ENCODE results near the gene CTNNA3.

Gene CTNNA3

GRCh38 chr10:67075491-67075971 lies 620.5 kb downstream of the CTNNA3 start:
- POLR2A ChIA-PET: no interaction called here
- TF ChIP-seq, protein P1, sequence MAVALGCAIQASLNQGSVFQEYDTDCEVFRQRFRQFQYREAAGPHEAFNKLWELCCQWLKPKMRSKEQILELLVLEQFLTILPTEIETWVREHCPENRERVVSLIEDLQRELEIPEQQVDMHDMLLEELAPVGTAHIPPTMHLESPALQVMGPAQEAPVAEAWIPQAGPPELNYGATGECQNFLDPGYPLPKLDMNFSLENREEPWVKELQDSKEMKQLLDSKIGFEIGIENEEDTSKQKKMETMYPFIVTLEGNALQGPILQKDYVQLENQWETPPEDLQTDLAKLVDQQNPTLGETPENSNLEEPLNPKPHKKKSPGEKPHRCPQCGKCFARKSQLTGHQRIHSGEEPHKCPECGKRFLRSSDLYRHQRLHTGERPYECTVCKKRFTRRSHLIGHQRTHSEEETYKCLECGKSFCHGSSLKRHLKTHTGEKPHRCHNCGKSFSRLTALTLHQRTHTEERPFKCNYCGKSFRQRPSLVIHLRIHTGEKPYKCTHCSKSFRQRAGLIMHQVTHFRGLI (tag by site-specific recombination; IDR thresholded peaks at IDR 0.05): no peak
- TF ChIP-seq ZNF768 (tag by site-specific recombination; IDR thresholded peaks at IDR 0.05): no peak
- no peak for TF ChIP-seq ZNF223 (tag by site-specific recombination; IDR thresholded peaks at IDR 0.05)
- TF ChIP-seq ZNF48 (tag by site-specific recombination; IDR thresholded peaks at IDR 0.05): no peak
- TF ChIP-seq ZBTB8A (tag by site-specific recombination; IDR thresholded peaks at IDR 0.05): no peak
- no peak for TF ChIP-seq ZNF311 (tag by site-specific recombination; IDR thresholded peaks at IDR 0.05; ENCODE audit: borderline replicate concordance)
- TF ChIP-seq ZNF121 (tag by site-specific recombination; IDR thresholded peaks at IDR 0.05): no peak
- TF ChIP-seq, protein P2, sequence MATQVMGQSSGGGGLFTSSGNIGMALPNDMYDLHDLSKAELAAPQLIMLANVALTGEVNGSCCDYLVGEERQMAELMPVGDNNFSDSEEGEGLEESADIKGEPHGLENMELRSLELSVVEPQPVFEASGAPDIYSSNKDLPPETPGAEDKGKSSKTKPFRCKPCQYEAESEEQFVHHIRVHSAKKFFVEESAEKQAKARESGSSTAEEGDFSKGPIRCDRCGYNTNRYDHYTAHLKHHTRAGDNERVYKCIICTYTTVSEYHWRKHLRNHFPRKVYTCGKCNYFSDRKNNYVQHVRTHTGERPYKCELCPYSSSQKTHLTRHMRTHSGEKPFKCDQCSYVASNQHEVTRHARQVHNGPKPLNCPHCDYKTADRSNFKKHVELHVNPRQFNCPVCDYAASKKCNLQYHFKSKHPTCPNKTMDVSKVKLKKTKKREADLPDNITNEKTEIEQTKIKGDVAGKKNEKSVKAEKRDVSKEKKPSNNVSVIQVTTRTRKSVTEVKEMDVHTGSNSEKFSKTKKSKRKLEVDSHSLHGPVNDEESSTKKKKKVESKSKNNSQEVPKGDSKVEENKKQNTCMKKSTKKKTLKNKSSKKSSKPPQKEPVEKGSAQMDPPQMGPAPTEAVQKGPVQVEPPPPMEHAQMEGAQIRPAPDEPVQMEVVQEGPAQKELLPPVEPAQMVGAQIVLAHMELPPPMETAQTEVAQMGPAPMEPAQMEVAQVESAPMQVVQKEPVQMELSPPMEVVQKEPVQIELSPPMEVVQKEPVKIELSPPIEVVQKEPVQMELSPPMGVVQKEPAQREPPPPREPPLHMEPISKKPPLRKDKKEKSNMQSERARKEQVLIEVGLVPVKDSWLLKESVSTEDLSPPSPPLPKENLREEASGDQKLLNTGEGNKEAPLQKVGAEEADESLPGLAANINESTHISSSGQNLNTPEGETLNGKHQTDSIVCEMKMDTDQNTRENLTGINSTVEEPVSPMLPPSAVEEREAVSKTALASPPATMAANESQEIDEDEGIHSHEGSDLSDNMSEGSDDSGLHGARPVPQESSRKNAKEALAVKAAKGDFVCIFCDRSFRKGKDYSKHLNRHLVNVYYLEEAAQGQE (tag by site-specific recombination; IDR thresholded peaks at IDR 0.05): no peak
- TF ChIP-seq GLI4 (tag by site-specific recombination; IDR thresholded peaks at IDR 0.05): no peak
- TF ChIP-seq ZNF114 (tag by site-specific recombination; IDR thresholded peaks at IDR 0.05): no peak
- no peak for TF ChIP-seq ZNF544 (tag by site-specific recombination; IDR thresholded peaks at IDR 0.05)
- CTCF ChIA-PET: interaction anchor here (0.7 kb wide), 2 partner anchors 8 to 36 kb away, joined by 3 read pairs; no protein-coding TSS in a partner anchor

DNA sequence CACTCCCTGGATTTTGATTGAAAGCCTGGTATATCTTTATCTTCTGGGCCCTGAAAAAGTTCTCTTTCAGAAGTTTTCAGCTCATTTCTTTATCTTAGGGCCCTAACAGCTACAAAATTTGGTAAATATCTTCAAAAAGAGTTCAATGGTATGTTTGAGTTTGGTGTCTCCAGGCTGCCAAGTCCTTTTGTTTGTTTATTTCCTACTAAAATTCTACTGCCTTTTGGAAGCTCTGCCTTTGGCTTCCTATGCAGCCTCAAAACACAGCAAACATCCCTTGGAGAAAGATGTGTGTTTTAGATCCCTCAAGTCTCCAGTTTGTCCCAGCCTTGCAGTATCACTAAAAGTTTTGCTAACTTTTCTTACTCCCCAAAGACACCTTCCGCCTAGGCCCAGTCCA lies 623.3 kb downstream of the CTNNA3 start:
- Histone ChIP-seq H3K27ac (ENCODE audit: extremely low read depth, low read depth, low read length) (no peak overlapping the region), H3K4me1 (ENCODE audit: control insufficient read depth, insufficient read depth, low read length) (no peaks in the 10 kb centered on the region; the same call in 1 of the 2 replicates), H3K9me3 (ENCODE audit: control insufficient read depth, insufficient read depth, low read depth, low read length) (no peaks in the 10 kb centered on the region), H3K36me3 (ENCODE audit: control insufficient read depth in 2 of 2, insufficient read depth in 1 of 2, low read length in 2 of 2) (no peaks in the 10 kb centered on the region), H3K4me3 (ENCODE audit: low read depth, low read length) (no peak overlapping the region)
- POLR2A ChIA-PET: no interaction called here
- TF ChIP-seq ZNF530 (tag by site-specific recombination; IDR thresholded peaks at IDR 0.05; ENCODE audit: low read depth) (no peak), PRDM1 (tag by site-specific recombination; IDR thresholded peaks at IDR 0.05) (no peak), ZNF398 (tag by site-specific recombination; IDR thresholded peaks at IDR 0.05) (no peak), YY1 (tag by site-specific recombination; IDR thresholded peaks at IDR 0.05) (no peak), SCRT1 (tag by site-specific recombination; IDR thresholded peaks at IDR 0.05; ENCODE audit: borderline replicate concordance) (no peak), ZNF26 (tag by site-specific recombination; IDR thresholded peaks at IDR 0.05) (no peak), ZXDB (tag by site-specific recombination; IDR thresholded peaks at IDR 0.05) (no peak), ZNF621 (tag by site-specific recombination; IDR thresholded peaks at IDR 0.05) (no peak)
- TF ChIP-seq, protein P3, sequence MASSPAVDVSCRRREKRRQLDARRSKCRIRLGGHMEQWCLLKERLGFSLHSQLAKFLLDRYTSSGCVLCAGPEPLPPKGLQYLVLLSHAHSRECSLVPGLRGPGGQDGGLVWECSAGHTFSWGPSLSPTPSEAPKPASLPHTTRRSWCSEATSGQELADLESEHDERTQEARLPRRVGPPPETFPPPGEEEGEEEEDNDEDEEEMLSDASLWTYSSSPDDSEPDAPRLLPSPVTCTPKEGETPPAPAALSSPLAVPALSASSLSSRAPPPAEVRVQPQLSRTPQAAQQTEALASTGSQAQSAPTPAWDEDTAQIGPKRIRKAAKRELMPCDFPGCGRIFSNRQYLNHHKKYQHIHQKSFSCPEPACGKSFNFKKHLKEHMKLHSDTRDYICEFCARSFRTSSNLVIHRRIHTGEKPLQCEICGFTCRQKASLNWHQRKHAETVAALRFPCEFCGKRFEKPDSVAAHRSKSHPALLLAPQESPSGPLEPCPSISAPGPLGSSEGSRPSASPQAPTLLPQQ (tag by site-specific recombination; IDR thresholded peaks at IDR 0.05): no peak
- CTCF ChIA-PET: no interaction called here

More at GRCh38 chr10:67075491-67075971, 620.5 kb downstream of the CTNNA3 start:
- H3K36me3 ChIP-seq (ENCODE audit: control insufficient read depth in 2 of 2, insufficient read depth in 1 of 2, low read length in 2 of 2): no peaks in the 10 kb centered on the region
- no peak overlapping the region for H3K4me3 ChIP-seq (ENCODE audit: low read depth, low read length)
- H3K4me1 ChIP-seq (ENCODE audit: control insufficient read depth, insufficient read depth, low read length): no peaks in the 10 kb centered on the region; the same call in 1 of the 2 replicates
- H3K27ac ChIP-seq (ENCODE audit: extremely low read depth, low read depth, low read length): no peak overlapping the region
- H3K9me3 ChIP-seq (ENCODE audit: control insufficient read depth, insufficient read depth, low read depth, low read length): no peaks in the 10 kb centered on the region
